Neural progenitor cell (in vitro differentiated cells): ENCODE measurements around the gene MAFF.
"Not testable (repeated sequence)": the region's sequence is repeated elsewhere in the genome, so short reads cannot be mapped to it uniquely, and the experiment has no call there.

Source experiments
- EZH2 ChIP-seq: fragments of 200-600 bp; sonication (generic); IDR thresholded peaks from 2 replicates; pipeline ENCODE4 v1.6.1; 2017; ENCODE audit warnings: antibody characterized with exemption, mild to moderate bottlenecking, moderate library complexity
- EZH2phosphoT487 ChIP-seq: fragments of 200-600 bp; sonication (generic); IDR thresholded peaks from 2 replicates; pipeline ENCODE4 v1.6.1; 2017; ENCODE audit warnings: antibody characterized with exemption
- TF ChIP-seq, protein P1 (sequence below): fragments of 200-600 bp; sonication (generic); IDR thresholded peaks from 2 replicates; pipeline ENCODE4 v1.5.1; 2017; ENCODE audit warnings: antibody characterized with exemption, mild to moderate bottlenecking

DNA sequence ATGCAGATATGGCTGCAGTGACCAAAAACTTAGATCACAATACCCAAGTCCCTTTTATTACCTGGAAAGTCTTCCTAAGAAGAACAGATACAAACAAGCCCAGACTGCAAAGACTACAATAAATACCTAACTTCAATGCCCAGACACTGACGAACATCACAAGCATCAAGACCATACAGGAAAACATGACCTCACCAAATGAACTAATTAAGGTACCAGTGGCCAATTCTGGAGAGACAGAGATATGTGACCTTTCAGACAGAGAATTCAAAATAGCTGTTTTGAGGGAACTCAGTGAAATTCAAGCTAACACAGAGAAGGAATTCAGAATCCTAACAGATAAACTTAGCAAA lies 47.3 kb upstream of the MAFF start:
- TF ChIP-seq EZH2phosphoT487, EZH2: not testable (repeated sequence)
- TF ChIP-seq, protein P1, sequence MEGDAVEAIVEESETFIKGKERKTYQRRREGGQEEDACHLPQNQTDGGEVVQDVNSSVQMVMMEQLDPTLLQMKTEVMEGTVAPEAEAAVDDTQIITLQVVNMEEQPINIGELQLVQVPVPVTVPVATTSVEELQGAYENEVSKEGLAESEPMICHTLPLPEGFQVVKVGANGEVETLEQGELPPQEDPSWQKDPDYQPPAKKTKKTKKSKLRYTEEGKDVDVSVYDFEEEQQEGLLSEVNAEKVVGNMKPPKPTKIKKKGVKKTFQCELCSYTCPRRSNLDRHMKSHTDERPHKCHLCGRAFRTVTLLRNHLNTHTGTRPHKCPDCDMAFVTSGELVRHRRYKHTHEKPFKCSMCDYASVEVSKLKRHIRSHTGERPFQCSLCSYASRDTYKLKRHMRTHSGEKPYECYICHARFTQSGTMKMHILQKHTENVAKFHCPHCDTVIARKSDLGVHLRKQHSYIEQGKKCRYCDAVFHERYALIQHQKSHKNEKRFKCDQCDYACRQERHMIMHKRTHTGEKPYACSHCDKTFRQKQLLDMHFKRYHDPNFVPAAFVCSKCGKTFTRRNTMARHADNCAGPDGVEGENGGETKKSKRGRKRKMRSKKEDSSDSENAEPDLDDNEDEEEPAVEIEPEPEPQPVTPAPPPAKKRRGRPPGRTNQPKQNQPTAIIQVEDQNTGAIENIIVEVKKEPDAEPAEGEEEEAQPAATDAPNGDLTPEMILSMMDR, result not testable (repeated sequence)
